WI38 (cell line): ENCODE measurements around the gene WDR20.
A peak's percentile ranks its signal among the peaks of the same experiment; 100 is the strongest.

Experiments used
- H3K4me3 ChIP-seq: 2 replicates; pipeline ENCODE4 v1.5.1; 2011; ENCODE audit warnings: low read depth, mild to moderate bottlenecking, control low read depth, low read length
- TF ChIP-seq, protein P1 (sequence below): IDR thresholded peaks from 2 replicates; pipeline ENCODE4 v1.5.1; 2012; ENCODE audit warnings: low read depth, mild to moderate bottlenecking, control low read depth, low read length

The WDR20 gene, protein sequence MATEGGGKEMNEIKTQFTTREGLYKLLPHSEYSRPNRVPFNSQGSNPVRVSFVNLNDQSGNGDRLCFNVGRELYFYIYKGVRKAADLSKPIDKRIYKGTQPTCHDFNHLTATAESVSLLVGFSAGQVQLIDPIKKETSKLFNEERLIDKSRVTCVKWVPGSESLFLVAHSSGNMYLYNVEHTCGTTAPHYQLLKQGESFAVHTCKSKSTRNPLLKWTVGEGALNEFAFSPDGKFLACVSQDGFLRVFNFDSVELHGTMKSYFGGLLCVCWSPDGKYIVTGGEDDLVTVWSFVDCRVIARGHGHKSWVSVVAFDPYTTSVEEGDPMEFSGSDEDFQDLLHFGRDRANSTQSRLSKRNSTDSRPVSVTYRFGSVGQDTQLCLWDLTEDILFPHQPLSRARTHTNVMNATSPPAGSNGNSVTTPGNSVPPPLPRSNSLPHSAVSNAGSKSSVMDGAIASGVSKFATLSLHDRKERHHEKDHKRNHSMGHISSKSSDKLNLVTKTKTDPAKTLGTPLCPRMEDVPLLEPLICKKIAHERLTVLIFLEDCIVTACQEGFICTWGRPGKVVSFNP

DNA sequence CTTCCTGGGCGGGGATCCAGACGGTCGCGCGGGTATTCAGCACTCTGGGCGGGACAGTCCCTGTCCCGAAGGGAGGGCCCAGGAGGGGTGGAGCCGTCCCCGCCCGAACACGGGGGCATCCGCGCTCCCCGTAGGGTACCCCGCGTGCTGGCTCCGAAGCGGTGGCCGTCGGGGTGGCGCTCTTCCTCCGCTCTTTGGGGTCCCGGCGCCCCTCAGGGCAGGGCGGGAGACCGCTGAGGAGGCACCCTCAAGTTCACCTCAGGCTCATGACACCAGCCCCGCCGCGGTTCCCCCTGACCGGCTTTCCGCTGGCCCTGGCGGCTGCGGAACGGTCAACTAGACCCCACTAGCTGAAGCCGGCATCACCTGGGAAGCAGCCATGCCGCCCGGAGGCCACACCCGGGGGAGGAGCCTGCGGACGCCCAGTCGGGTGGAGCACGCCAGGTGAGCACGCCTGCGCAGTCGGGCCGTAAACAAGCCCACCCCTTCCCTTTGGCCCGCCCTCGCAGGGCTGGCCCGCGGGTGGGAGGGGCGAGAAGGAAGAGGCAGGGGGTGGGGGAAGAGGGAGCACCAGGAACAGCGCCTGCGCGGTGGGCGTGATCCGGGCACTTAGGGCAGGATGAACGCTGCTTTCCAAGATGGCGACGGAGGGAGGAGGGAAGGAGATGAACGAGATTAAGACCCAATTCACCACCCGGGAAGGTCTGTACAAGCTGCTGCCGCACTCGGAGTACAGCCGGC lies at the start of gene WDR20:
Gene WDR20 (plus strand): TSS at position 612 of the 741 bp plus-strand sequence. CDS start 27 bp downstream, at position 639.
- peak within 1 kb of the TSS; percentile 78 for H3K4me3 ChIP-seq
- TF ChIP-seq, protein P1, sequence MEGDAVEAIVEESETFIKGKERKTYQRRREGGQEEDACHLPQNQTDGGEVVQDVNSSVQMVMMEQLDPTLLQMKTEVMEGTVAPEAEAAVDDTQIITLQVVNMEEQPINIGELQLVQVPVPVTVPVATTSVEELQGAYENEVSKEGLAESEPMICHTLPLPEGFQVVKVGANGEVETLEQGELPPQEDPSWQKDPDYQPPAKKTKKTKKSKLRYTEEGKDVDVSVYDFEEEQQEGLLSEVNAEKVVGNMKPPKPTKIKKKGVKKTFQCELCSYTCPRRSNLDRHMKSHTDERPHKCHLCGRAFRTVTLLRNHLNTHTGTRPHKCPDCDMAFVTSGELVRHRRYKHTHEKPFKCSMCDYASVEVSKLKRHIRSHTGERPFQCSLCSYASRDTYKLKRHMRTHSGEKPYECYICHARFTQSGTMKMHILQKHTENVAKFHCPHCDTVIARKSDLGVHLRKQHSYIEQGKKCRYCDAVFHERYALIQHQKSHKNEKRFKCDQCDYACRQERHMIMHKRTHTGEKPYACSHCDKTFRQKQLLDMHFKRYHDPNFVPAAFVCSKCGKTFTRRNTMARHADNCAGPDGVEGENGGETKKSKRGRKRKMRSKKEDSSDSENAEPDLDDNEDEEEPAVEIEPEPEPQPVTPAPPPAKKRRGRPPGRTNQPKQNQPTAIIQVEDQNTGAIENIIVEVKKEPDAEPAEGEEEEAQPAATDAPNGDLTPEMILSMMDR, result no peak

DNA sequence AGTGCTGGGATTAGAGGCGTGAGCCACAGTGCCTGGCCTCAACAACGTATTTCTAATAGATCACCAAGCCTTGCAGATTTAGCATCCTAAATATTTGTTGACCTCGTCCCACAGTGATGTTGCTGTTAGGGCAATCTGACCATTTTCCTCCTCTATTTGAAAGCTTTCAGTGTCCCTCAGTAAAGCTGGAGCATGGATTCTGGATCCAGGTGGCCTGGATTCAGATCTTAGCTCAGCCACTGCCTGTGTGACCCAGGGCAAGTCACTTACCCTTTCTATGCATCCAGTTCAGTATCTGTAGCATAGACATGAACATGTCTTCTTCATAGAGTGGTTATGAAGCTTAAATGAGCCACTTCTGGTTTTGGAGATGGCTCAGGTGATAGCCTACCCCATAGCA lies 49.0 kb upstream of the WDR20 start:
- H3K4me3 ChIP-seq, result no peak overlapping the region
- TF ChIP-seq, protein P1, result no peak

DNA sequence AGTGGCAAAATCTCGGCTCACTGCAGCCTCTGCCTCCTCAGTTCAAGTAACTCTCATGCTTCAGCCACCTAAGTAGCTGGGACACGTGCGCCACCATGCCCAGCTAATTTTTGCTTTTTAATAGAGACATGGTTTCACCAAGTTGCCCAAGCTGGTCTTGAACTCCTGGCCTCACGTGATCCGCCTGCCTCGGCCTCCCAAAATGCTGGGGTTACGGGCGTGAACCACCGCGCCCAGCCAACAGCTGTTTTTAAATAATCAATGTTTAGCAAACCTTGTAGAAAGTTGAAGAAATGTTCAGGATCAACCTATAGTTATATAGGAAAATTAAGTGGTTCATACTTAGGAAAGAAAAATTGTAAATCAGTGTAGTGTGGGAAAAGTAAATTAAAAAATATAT lies 46.9 kb upstream of the WDR20 start:
- TF ChIP-seq, protein P1, result no peak
- H3K4me3 ChIP-seq, result no peak overlapping the region

DNA sequence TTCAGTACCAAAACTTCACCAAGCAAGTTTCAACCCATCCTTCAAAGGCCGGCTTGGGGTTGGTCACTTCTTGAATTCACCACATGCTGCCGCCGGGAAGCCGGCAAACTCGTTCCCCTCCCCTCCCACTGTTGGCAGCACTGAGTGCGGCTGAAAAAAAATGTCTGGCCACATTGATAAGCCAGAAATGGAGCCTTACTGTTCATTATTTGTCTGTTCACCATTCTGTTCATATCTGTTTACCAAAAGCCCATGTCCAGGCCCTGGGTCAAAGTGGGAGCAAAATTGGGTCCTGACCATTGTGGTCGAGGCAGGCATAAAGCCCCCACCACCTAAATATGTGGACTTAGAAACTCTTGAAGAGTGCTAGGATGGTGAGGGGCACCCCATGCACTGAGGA lies 45.6 kb upstream of the WDR20 start:
- TF ChIP-seq, protein P1, result no peak
- no peak overlapping the region for H3K4me3 ChIP-seq

DNA sequence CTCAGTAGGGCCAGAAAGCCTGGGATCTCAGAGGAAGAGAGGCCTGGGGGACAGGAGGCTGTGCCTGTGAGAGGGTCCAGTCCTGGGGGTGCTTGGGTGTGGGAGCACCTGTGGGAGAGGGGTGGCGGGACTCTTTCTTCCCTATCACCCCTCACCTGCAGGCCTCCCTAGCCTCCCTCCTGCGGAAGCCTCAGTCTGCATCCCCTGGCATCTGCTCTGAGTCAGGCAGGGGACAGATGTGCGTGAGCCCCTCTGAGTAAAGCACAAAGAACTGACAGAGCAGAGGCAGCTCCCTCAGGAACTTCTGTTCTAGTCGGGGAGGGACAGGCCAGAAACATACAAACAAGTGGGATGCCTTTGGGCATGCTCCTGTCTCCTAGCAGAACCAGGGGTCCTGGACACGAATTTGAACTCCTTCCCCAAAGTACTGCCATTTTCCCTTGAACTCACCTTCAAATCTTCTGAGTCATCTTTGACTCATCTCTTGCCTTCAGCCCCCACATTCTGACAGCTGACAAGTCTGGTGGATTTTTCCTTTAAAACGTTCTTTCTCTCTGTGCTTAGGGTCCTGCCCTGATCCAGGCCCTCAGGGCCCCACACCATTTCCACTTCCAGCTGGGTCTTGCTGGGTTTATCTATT lies 44.3 kb upstream of the WDR20 start:
- H3K4me3 ChIP-seq, result no peak overlapping the region
- TF ChIP-seq, protein P1, result no peak

DNA sequence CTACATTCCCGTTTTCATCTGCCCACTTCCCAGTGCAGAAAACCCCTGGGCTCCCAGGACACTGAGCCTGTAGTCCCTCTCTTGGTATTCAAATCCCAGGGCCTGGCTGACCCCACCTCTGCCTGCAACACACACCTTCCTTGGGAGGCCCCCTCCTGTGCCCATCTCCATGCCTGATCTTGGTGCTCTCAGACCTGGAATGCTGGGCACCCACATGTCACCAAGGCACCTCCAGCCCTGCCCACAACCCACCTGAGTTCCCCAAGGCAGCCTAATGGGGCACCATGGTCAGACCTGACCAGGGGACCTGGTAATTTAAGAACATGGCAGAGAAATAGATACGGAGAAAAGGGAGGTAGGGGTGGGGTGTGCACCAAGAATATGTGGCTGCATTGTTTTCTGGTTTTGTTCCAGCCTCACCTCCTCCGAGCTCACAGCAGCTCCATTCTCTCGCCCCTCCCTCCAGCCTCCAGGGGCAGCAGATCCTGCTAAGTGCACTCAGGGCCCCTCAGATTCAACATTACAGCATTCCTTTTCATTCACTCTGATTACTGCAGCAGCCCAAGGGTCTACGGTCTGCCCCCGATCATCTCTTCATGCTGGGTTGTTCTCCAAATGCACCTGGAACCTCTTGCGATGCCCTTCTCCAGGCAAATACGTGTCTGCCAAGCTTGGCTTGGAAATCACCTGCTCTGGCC lies 43.7 kb upstream of the WDR20 start:
- no peak overlapping the region for H3K4me3 ChIP-seq
- TF ChIP-seq, protein P1, result no peak
